NCI-H82 (cell line): Measurements from ENCODE around the gene DENND4C.
A peak's percentile ranks its signal among the peaks of the same experiment; 100 is the strongest.
"Not testable (repeated sequence)": the region's sequence is repeated elsewhere in the genome, so short reads cannot be mapped to it uniquely, and the experiment has no call there.

Experiments used
- DNase-seq: peaks from one replicate; lab custom pipeline; 2025; lab: John Stamatoyannopoulos, UW

The DENND4C gene

DNA sequence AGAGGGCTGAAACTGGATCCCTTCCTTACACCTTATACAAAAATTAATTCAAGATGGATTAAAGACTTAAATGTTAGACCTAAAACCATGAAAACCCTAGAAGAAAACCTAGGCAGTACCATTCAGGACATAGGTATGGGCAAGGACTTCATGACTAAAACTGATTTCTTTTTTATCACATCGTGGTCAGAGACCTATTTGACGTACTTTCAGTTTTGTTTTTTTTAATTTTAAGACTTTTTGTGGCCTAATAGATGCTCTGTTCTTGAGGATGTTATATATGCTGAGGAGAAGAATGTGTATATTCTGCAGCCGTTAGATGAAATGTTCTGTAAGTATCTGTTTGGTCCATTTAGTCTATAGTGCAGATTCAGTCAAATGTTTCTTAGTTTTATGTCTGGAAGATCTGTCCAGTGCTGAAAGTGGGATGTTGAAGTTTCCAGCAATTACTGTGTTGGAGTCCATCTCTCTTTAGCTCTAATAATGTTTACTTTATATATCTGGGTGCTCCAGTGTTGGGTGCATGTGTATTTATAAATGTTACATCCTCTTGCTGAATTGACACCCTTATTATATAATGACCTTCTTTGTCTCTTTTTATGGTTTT, 36.4 kb downstream of the DENND4C start:
- DNase-seq: not testable (repeated sequence)

DNA sequence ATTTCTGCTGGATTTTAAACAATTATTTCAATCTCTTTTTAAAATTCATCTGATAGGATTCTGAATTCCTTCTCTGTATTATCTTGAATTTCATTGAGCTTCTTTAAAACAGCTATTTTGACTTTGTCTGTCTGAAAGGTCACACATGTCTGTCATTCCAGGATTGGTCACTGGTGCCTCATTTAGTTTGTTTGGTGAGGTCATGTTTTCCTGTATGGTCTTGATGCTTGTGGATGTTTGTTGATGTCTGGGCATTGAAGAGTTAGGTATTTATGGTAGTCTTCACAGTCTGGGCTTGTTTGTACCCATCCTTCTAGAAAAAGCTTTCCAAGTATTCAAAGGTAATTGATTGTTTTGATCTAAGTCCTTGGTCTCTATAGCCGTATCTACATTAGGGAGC, 39.1 kb downstream of the DENND4C start:
- DNase-seq: no peak

DNA sequence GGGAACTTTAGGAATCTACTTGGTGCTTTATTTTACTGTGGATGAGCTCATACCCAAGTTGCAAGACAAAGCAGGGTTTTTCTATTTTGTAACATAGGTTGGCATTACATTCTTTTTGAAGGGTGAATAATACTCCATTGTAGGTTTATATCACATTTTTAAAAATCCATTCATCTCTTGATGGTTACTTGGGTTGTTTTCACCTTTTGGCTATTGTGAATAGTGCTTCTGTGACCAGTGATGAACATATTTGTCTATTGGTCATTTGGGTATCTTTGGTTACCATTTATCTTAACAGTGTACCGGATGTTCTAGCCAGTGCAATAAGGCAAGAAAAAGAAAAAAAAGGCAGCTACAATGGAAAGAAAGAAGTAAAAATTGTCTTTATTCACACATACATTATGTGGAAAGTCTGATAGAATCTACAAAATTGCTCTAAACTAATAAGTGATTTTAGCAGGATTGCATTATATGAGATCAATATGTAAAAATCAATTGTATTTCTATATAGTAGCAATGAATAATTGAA, 40.0 kb downstream of the DENND4C start:
- no peak for DNase-seq

DNA sequence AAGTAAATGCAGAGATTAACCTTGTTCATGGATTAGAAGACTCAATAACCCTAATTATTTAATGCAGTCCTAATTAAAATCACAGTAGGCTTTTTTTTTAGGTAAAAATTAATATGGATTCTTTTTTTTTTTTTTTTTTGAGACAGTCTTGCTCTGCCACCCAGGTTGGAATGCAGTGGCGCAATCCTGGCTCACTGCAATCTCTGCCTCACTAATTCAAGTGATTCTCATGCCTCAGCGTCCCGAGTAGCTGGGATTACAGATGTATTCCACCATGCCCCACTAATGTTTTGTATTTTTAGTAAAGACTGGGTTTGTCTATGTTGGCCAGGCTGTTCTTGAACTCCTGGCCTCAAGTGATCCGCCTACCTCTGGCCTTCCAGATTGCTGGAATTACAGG, 40.6 kb downstream of the DENND4C start:
- DNase-seq: no peak

DNA sequence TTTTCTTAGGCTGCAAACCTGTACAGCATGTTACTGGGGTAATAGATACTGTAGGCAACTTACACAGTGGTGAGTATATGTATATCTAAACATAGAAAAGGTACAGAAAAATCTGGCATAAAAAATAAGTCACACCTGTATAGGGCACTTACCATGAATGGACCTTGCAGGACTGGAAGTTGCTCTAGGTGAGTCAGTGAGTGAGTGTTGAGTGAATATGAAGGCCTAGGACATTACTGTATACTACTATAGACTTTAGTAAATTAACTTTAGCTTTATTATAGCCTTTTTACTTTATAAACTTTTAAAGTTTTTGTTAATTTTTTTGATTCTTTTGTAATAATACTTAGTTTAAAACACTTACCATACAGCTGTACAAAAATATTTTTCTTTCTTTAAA, 51.3 kb downstream of the DENND4C start:
- no peak for DNase-seq

DNA sequence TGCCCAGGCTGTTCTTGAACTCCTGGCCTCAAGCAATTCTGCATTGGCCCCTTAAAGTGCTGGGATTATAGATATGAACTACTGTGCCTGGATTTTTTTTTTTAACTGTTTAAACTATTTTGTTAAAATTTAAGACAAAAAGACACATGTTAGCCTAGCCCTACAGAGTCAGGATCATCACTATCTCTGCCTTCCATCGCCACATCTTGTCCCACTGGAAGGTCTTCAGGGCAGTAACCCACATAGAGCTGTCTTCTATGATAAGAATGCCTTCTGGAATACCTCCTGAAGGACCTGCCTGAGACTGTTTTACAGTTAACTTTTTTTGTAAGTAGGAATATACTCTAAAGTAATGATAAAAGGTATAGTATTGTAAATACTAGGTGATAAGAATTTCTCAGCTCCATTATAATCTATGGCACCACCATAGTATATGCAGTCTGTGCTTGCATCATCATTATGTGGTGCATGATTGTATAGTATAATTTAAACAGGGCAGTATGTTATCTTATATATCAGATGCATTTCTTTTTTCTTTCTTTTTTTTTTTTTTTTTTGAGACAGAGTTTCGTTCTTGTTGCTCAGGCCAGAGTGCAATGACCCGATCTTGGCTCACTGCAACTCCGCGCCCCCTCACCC, 52.7 kb downstream of the DENND4C start:
- no peak for DNase-seq

DNA sequence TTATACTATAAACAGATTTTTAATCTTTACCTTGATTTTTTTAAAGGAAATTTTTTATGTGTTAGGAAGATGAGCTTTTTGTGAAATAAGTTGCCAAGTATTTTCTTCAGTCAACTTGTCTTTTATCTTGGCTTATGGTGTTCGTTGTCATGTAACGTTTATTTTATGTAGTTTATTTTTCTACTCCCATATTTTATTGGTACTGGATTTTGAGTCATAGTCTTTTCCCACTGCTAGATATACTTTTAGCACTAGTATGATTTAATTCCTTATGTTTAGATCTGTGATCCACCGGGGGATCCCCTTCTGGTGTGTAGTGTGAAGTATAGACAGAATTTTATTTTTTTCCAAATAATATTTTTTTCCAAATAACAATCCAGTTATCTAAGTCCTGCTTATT, 54.2 kb downstream of the DENND4C start:
- DNase-seq: no peak

DNA sequence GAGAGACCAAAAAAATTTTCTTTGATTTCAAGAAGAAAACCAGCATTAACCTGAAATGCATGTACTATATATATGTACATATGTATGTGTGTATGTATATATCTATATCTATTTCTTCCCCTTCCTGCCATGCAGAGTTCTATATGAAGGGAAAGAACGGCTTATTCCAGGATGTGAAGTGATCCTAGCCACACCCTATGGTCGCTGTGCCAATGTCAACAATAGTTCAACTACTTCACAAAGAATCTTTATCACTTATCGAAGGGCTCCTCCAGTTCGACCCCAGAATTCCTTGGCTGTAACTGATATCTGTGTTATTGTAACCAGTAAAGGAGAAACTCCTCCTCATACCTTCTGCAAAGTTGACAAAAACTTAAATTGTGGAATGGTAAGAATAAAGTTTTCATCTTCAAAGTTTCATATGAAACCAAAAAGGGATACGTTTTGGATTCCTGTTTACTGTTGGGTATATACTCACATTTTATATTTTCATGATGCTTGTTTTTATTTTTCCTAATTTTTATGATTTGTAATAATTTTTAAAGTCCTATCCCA, 56.2 kb downstream of the DENND4C start:
- DNase-seq: no peak

DNA sequence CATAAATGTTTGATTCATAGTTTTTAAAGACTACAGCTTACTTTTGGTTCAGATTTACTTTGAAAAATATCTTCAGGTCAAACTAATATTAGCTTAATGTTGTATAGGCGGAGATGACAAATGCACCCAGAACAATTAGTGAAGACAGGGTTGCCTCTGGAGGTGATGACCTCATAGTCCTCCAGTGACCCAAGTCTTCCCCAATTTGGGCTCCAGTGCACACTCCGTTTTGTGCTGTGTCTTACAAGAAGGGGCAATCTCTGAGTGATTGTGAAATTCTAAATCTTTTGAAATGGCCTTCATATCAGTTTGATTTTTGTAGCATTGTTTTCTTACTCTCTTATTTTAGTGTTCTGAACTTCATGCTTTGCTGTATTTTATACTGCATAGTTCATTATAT, 57.6 kb downstream of the DENND4C start:
- no peak for DNase-seq

DNA sequence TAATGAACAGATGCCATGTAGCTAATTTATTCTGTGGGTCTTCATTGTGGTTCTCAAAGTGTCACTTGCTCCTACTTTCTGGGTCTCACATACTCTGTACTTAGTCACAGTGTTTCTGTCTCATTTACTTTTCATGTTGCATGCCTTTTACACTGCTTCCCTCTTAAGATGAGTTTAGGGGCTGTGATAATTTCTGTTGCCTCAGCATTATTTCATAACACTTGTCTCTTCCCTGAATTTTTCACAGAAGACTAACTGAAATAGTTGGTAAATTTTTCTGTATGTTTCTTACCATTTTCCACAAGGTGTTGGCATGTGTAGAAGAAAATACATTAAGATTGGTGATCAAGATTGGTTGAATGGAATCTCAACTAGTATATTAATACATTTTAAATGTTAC, 59.6 kb downstream of the DENND4C start:
- DNase-seq: no peak

DNA sequence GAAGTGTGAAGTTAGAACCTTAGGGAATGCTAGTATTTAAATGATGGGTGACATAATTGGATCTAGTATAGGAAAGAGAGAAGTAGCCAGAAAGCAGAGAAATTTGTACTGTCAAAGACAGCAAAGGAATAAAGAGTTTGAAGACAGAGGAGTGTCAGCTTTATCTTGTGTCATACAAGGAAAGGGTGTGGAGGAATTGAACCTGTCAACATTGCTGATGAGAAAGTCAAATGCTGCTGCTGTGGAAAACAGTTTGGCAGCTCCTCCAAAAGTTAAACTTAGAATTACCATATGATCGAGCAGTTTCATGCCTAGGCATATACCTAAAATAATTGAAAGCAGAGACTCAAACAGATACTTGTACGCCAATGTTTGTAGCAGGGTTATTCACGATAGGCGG, 63.7 kb downstream of the DENND4C start:
- DNase-seq: no peak

DNA sequence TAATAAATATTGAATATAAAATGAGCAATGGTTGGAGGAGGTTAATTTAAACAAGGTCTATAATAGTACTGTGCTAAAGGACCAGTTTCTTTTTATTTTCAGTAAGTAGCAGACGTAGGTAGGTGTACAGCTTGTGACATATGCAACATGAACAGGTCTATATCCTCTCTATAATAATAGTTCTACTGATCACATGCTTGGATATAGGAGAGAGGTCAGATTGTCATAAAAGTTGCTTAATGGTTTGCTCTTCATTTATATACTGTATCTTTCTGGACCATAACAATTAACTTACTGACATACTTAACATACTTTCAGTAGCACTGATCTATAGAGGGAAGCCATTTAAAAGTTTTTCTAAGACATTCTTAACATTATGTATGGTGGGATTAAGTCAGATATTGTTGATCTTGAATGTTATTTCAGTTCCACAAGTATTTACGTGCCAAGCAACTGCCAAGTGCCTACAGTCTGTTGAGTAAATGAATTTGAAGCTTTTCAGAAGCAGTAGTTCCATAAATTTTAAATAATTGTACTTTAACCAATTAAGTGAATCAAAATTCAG, 68.0 kb downstream of the DENND4C start:
- DNase-seq: no peak

DNA sequence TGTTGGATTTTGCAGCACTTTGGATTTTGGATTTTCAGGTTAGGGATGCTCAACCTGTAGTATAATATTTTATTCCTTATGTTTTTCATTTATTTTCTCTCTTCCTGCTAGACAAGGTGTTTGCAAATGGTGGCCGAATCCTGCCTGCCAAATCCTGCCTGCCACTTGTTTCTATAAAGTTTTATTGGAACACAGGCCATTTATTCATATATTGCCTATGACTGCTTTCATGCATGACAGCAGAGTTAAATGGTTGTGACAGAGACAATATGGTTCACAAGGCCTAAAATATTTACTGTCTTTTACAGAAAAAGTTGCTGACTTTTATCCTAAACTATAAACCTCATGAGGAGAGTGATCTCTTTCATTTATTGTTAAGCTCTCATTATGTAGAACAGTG, 72.7 kb downstream of the DENND4C start:
- DNase-seq: no peak

DNA sequence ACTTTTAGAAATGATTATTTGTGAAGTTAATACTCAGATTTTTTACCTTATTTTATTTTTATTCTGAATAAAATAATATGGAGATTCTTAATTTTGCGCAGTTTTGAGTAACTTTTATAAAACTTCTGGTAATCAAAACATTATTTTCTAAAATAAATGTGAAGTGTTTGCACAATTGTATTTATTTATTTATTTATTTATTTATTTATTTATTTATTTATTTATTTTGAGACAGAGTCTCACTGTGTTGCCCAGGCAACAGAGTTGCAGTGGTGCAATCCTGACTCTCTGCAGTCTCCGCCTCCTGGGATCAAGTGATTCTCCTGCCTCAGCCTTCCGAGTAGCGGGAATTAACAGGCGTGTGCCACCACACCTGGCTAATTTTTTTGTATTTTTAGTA, 76.1 kb downstream of the DENND4C start:
- no peak for DNase-seq

DNA sequence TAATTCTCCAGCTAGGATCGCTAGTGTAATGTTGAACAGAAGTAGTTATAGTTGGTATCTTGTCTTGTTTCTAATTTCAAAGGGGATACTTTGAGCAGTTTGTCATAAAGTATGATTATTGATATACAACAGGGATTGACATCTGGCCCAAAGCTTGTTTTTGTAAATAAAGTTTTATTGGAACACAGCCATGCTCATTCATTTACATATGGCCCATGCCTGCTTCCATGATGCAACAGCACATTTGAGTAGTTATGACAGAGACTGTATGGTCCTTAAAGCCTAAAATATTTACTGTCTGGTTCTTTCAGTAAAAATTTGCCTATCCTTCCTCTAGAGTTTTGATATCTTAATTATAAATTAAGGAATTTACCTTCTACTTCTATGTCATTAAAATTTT, 79.8 kb downstream of the DENND4C start:
- DNase-seq: no peak

DNA sequence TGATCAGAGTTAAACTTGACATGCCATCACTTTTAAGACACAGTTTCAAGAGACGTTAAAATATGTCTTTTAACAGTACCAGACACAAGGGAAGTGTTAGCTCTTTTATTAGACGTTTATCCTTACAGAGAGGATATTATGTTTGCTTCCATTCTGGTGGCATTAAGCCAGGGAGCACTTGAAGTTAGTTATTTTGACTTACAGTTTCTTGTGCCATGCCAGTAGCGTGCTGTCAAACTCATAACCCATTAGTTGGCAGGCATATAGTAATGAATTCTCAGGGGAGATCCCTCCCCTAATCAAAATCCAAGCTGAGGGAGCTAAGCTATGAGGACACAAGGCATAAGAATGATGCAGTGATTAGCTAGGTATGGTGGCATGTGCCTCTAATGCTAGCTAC, 83.1 kb downstream of the DENND4C start:
- peak; percentile 1 for DNase-seq

DNA sequence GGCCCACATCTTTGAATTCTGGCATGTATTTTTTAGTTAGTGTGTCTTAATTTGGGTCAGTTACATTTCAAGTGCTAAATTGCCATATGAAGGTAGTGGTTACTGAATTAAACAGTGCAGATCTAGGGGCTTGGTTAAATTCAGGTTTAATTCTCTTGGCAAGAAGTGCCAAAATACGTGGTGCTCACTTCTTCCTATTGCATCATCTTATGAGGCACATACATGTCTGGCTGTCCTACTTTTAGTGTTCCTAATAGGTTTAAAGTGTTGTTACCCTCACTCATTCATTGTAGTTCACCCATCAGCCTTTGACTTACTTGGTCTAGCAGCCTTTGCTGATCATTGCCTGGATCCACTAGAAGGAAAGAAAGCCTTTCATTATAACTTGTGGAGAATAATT, 90.0 kb downstream of the DENND4C start:
- peak; percentile 23 for DNase-seq

DNA sequence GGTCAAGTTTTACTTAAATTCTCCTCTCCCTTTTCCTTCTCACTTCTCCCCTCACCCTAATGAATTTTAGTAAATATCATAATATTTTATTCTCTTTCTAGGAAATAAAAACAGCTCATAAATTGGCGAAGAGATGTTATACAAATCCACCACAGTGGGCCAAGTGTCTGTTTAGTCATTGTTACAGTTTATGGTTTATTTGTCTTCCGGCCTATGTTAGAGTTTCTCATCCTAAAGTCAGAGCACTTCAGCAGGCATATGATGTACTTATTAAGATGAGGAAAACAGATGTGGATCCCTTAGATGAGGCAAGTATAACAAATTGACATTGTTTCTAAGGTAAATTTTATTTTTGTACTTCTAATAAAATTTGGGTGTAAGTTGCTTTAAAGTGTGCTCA, 101.4 kb downstream of the DENND4C start:
- DNase-seq: no peak

DNA sequence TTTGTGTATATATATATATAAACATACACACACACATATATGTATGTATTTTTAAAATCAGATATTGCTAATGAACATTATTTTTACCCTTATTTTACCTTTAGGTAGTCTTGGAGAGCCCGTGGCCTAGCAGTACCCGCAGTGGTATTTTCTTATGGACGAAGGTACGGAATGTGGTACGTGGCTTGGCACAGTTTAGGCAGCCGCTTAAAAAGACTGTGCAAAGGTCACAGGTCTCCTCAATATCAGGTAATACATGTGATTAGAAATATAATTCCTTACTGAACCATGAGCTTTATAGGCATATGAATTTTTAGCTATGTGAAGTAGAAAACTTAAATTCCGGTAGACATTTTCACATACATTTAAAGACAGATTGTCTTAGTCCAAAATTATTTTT, 105.7 kb downstream of the DENND4C start:
- DNase-seq: no peak

DNA sequence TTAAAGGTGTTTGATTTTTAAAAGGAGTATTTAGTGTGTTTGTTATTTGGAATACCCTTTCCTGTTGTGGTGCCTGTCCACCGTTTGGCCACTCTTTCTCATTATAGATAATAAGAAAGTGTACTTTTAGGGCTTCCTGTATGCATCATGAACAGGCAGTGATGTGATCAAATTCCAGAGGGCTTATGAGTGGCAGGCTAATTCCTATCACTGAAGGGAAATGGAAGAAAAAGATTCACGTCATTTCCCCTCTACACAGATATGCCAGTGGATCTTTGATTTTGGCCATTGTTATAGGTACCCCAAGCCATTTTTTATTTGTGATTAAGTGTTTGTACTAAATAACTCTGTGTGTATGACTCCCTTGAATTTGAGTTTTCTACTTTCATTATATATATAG, 112.5 kb downstream of the DENND4C start:
- DNase-seq: no peak

DNA sequence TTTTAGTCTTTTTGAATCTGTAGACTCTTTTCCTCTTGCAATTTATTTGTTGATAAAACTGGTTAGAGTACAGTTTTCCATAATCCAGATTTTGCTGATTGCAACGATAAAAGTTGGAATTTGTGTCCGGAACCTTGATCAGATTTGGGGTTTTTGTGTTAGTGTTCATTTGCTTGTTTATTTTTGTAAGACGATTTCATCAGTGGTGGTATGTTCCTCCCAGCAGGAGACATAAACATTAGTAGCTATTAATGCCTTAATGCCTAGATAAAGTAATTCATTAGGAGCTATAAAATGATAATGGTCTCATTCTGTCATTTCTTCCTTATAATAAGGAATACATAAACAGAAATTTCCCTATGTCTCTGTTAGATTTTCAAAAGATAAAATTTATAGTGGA, 128.2 kb downstream of the DENND4C start:
- DNase-seq: no peak

DNA sequence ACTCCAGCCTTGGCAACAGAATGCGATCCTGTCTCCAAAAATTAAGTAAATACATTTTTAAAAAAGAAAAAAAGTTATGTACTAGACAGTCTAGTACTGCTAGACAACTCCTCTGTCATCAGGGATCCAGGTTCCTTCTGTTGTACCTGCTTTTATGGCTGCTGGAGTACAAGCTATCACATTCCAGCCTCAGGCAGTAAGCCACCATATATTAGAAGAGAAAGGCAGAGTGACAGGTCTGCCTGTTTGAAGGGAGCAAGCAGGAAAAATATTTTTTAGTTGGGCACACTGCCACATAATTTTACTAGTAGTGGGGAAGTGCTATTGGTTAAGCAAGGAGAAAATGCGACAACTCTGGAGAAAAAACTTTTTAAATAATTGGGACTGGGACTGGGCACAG, 138.6 kb downstream of the DENND4C start:
- DNase-seq: no peak

DNA sequence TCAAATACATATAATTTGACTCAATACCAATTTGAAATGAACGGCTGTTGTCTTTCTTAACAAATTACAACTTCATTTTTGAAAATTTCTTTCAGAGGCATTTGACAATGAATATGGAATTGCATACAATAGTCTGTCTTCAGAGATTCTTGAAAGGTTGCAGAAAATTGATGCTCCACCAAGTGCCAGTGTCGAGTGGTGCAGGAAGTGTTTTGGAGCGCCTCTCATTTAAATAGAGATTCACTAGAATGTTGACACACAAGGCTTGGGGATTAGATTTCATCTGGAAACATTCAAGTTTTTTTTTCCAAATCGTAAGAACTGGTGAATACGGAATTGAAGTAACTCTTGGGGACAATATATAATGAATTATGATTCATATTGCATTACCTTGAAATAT, 141.4 kb downstream of the DENND4C start:
- peak; percentile 41 for DNase-seq
